ENCODE data around the gene NOA1.
A peak's percentile ranks its signal among the peaks of the same experiment; 100 is the strongest.

Gene NOA1

DNA sequence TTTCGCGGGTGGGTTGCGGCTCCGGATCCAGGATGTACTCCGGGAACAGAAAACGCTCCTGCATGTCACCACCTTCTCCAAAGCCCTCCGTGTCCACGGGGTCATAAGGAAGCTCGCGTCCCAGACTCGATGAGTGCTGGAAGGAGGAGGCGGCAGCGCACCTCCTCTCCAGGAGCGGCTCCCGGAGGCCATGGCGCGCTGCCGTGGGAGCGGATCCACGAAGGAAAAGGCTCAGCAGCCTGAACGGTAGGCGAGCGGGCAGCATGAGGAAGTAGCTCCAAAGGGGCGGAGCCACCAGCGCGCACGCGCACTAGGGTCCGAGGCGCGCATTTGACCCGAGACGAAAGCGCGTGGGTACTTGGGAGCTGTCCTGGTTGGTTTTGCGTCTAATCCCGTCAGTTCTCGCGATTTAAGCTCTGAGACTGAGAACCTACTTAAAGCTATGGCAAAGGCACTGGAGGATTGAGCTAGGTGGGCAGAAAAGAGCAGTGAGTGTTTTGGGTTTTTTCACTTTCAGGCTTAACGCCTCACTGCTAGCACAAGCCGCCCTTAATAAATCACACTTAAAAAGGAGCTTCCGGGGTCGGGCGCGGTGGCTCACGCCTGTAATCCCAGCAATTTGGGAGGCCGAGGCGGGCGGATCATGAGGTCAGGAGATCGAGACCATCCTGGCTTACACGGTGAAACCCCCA, at the start of gene NOA1:
Gene NOA1 (minus strand): TSS at position 286 of the 692 bp plus-strand sequence. CDS start 21 bp downstream, at position 265.
- Mint-ChIP-seq H3K27ac (peak within 1 kb of the TSS; percentile 99), H3K4me3 (peak within 1 kb of the TSS; percentile 85 to 99), H3K4me1 (peaks cover 26 to 48% of the 10 kb centered on the region in 2 donors), H3K27me3 (no peaks in the 10 kb centered on the region), H3K36me3 (peaks cover 22 to 44% of the 10 kb centered on the region in 2 donors), H3K9me3 (peaks cover 0 to 2% of the 10 kb centered on the region in 2 donors)
- ATAC-seq (replicated peaks) = peak; percentile 88 to 89
- DNase-seq = peak; percentile 99

DNA sequence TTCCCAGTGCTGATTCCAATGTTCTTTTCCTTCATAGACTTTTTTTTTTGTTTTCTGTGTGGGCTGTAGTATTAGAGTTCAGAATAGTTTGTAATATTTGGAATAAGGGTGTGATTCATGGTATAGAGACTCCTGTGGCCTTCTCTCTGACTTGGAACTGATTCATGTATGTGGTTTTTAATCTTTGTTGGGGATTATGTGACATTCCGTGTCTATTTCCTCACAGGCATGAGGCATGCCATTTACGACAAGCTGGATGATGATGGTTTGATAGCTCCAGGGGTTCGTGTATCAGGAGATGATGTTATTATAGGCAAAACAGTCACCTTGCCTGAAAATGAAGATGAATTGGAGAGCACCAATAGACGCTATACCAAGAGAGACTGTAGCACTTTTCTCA, 45.7 kb upstream of the NOA1 start:
- peaks cover 34 to 55% of the 10 kb centered on the region in 2 donors for H3K36me3 Mint-ChIP-seq

DNA sequence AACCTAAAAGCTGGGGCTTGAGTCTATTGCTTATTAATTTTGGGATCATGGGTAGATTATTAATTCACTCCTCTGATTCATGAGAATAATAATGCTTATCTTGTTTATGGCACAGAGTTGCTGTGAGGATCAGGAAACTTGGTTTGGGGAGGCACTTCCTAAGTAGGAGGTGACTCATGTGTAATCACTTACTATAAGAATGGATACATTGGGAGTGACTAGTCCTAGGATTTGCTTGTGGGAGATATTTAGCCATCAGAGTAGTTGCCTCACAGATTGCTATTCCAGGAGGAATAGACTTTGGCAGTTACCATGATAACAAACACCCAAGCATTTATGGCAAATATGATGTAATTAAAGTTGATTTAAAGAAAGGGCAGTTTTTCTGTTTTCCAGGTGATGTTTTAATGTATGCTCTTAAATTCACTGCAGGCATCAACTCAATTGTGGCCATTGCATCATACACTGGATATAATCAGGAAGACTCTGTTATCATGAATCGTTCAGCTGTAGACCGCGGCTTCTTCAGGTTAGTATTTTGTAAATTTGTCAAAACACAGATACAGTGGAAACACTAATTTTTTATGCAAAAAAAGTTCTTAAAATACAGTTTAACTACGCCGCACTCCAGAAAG, 43.2 kb upstream of the NOA1 start:
- peaks cover 2 to 12% of the 10 kb centered on the region in 2 donors for H3K4me1 Mint-ChIP-seq
- ATAC-seq (replicated peaks) = no peak
- H3K4me3 Mint-ChIP-seq = no peak overlapping the region
- H3K9me3 Mint-ChIP-seq = no peaks in the 10 kb centered on the region
- H3K27me3 Mint-ChIP-seq = no peaks in the 10 kb centered on the region
- H3K36me3 Mint-ChIP-seq = peaks cover 35 to 58% of the 10 kb centered on the region in 2 donors
- no peak for DNase-seq
- H3K27ac Mint-ChIP-seq = no peak overlapping the region

More for the DNA sequence above, 45.7 kb upstream of the NOA1 start:
- H3K4me1 Mint-ChIP-seq = peaks cover 2 to 5% of the 10 kb centered on the region in 2 donors
- no peak overlapping the region for H3K4me3 Mint-ChIP-seq
- H3K9me3 Mint-ChIP-seq = no peaks in the 10 kb centered on the region
- DNase-seq (no peak), ATAC-seq (replicated peaks) (no peak)
- H3K27ac Mint-ChIP-seq = peak overlapping the region; percentile 74
- no peaks in the 10 kb centered on the region for H3K27me3 Mint-ChIP-seq

DNA sequence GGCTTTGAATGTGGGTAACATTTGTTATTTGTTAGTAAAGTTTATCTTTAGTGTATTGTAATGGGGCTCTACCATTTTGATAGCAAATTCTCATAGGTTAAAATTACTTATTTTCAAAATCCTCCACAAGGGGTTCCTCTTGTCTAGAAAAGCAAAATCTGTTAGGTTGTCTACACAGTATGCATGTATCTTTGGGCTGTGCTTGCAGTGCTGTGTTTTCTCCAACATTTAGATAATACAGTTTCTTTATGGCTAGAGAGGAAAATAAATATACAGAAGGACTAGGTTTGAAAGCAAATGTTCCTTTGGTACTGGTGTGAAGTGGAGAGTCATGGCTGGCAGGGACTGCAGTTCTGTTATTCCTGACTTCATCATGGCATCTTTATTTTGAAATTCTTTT, 41.6 kb upstream of the NOA1 start:
- ATAC-seq (replicated peaks) (no peak), DNase-seq (no peak)
- H3K9me3 Mint-ChIP-seq = no peaks in the 10 kb centered on the region
- peaks cover 32 to 53% of the 10 kb centered on the region in 2 donors for H3K36me3 Mint-ChIP-seq
- no peak overlapping the region for H3K4me3 Mint-ChIP-seq
- H3K4me1 Mint-ChIP-seq = peaks cover 2 to 12% of the 10 kb centered on the region in 2 donors
- no peak overlapping the region for H3K27ac Mint-ChIP-seq
- H3K27me3 Mint-ChIP-seq = no peaks in the 10 kb centered on the region

DNA sequence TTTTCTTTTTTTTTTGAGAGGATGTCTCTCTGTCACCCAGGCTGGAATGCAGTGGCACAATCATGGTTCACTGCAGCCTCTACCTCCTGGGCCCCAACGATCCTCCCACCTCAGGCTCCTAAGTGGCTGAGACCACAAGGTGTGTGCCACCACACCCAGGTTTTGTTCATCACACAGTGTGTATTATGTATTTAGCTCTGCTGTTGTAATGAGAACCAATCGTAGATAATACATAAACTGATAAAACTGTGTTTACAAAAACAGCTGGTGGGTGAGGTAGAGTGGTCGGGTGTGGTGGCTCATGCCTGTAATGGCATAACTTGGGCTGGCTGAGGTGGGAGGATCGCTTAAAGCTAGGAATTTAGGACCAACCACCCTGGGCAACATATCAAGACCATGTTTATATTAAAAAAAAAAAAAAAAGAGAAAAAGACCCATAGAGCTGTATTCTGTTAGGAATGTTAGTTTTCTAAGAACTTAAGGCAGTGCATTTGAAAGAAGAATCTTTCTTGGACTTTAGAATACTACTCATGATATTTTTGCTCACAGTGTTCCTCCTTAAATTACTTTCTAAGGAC, 36.2 kb upstream of the NOA1 start:
- H3K36me3 Mint-ChIP-seq = peaks cover 31 to 46% of the 10 kb centered on the region in 2 donors
- H3K4me3 Mint-ChIP-seq = no peak overlapping the region
- DNase-seq (no peak), ATAC-seq (replicated peaks) (no peak)
- peaks cover 2 to 12% of the 10 kb centered on the region in 2 donors for H3K4me1 Mint-ChIP-seq
- H3K27me3 Mint-ChIP-seq = no peaks in the 10 kb centered on the region
- H3K9me3 Mint-ChIP-seq = no peaks in the 10 kb centered on the region
- no peak overlapping the region for H3K27ac Mint-ChIP-seq

DNA sequence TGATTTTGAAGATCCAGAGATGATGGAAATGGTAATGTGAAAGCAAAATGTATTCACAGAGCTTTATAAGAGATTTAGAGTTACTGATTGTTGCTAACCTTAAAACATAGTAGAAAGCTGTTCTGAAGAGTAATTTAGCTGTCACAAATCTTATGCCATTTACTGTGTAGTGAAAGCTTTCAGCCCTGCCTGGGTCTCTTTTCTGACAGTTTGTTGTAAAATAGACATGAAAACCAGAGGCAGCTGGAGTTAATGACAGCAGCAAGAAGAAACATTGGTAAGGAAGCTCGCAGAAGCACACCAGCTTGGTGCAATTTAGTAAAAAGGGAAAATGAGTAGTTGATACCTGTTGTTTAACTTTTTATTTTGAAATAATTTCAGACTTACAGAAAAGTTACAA, 22.3 kb upstream of the NOA1 start:
- Mint-ChIP-seq H3K4me3 (no peak overlapping the region), H3K27ac (no peak overlapping the region), H3K9me3 (no peaks in the 10 kb centered on the region), H3K36me3 (peaks cover 34 to 52% of the 10 kb centered on the region in 2 donors), H3K27me3 (no peaks in the 10 kb centered on the region), H3K4me1 (peaks cover 0 to 2% of the 10 kb centered on the region in 2 donors)
- DNase-seq = no peak
- no peak for ATAC-seq (replicated peaks)

DNA sequence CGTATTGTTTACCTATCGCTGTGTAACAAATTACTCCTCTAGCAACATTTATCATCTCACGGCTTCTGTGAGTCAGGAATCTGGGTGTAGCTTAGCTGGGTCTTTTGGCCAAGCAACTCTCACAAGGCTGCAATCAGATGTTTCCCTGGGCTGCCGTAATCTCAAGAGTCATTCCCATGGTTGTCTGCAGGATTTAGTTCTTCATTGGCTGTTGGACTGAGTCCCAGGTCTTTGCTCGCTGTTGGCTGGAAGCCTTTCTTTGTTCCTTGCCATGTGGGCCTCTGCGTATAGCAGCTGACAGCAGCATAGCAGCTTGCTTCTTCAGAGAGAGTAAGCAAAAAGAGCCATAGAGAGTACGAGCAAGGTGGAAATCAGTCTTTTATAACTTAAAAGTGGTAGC, 18.1 kb upstream of the NOA1 start:
- H3K9me3 Mint-ChIP-seq = no peaks in the 10 kb centered on the region
- H3K27me3 Mint-ChIP-seq = no peaks in the 10 kb centered on the region
- ATAC-seq (replicated peaks) = no peak
- peaks cover 26 to 52% of the 10 kb centered on the region in 2 donors for H3K36me3 Mint-ChIP-seq
- DNase-seq = no peak
- H3K27ac Mint-ChIP-seq = no peak overlapping the region
- H3K4me3 Mint-ChIP-seq = no peak overlapping the region
- peaks cover 11 to 15% of the 10 kb centered on the region in 2 donors for H3K4me1 Mint-ChIP-seq

DNA sequence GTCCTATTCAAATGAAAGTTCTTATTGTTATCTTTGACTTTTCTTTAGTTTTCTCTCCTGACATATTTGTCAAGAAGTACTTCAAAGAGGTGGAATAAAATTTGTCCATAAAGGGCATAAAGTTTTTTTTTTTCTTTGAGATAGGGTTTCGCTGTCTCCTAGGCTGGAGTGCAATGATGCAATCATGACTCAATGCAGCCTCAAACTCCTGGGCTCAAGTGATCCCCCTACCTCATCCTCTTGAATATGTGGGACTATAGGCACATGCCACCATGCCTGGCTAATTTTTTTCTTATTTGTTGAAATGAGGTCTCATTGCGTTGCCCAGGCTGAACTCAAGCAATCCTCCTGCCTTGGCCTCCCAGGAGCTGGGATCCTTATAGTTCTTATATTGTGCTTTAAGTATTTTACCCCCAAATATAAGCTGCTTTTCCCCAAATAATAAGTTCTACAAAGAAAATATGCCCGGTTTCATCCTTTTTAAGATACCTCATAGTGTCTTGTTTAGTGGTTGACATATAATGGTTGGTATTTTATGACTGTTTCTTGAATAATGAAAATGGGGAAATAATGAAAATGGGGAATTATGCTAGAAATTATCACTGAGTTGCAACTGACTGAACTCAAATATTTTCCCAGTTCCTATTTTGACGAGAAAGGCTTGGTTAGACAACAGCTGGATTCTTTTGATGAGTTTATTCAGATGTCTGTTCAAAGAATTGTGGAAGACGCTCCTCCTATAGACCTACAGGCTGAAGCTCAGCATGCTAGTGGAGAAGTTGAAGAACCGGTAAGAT, 12.9 kb upstream of the NOA1 start:
- Mint-ChIP-seq H3K9me3 (no peaks in the 10 kb centered on the region), H3K4me3 (no peak overlapping the region), H3K4me1 (peaks cover 16 to 29% of the 10 kb centered on the region in 2 donors), H3K27ac (peak overlapping the region; percentile 33), H3K36me3 (peaks cover 19 to 45% of the 10 kb centered on the region in 2 donors), H3K27me3 (no peaks in the 10 kb centered on the region)
- DNase-seq (no peak), ATAC-seq (replicated peaks) (peak; percentile 41 to 42)

DNA sequence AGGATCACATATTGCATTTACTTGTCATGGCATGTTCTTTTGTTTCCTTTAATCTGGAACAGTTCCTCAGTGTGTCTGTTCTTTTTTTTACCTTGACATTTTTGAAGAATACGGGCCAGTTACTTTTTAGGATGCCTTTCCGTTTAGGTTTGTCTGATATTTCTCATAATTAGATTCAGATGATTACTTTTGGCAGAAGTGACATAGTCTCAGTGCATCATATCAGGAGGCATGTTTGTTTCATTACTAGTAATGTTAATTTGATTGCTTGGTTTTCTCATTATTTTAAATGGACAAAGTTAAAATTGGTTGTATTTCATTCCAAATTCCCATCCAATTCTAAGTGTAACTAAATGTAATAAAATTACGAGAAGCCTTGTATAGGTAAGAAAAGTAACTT, 9.5 kb upstream of the NOA1 start:
- no peaks in the 10 kb centered on the region for H3K9me3 Mint-ChIP-seq
- H3K4me1 Mint-ChIP-seq = peaks cover 21 to 39% of the 10 kb centered on the region in 2 donors
- no peak overlapping the region for H3K4me3 Mint-ChIP-seq
- H3K27ac Mint-ChIP-seq = no peak overlapping the region
- DNase-seq (no peak), ATAC-seq (replicated peaks) (no peak)
- no peaks in the 10 kb centered on the region for H3K27me3 Mint-ChIP-seq
- peaks cover 21 to 53% of the 10 kb centered on the region in 2 donors for H3K36me3 Mint-ChIP-seq

DNA sequence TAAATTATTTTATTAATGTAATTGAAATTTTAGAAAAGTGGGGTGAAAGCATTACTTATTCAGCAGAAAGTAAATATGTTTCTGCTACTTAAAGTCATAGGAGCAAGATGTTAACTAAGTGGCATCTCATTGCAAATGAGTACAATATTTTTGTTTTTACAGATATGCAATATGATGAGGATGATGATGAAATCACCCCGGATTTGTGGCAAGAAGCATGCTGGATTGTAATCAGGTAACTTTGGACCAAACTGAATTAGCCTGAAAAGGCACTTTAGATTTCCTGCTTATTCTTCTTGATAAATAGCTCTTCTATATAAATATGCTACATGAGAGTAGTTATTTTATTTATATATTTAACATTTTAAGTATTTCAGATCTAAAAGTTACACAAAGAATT, 8.8 kb upstream of the NOA1 start:
- Mint-ChIP-seq H3K36me3 (peaks cover 14 to 53% of the 10 kb centered on the region in 2 donors), H3K27ac (no peak overlapping the region)
- ATAC-seq (replicated peaks) = no peak

DNA sequence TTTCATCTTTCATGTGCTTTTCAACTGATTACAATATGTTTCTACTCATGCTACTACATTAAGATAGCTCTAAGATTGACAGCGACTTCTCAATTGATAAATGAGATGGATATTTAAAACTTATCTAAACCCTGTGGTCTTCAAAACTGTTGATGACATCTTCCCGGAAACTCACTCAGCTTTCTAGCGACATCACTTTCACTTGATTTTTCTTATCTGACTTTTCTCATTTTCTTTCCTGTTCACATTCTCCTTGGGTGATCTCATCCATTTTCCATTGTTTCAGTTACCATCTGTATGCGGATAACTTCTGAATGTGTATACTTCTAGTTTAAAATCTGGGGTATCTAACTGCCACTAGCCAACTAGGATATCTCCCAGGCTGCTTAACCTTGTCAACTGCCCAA, 4.4 kb upstream of the NOA1 start:
- Mint-ChIP-seq H3K27me3 (no peaks in the 10 kb centered on the region), H3K4me3 (peak overlapping the region in 1 of 2 donors; percentile 0), H3K4me1 (peaks cover 17 to 32% of the 10 kb centered on the region in 2 donors), H3K27ac (no peak overlapping the region), H3K36me3 (peaks cover 13 to 38% of the 10 kb centered on the region in 2 donors), H3K9me3 (no peaks in the 10 kb centered on the region)
- DNase-seq (no peak), ATAC-seq (replicated peaks) (no peak)

More for the DNA sequence above, 8.8 kb upstream of the NOA1 start:
- Mint-ChIP-seq H3K4me1 (peaks cover 22 to 39% of the 10 kb centered on the region in 2 donors), H3K27me3 (no peaks in the 10 kb centered on the region), H3K9me3 (no peaks in the 10 kb centered on the region), H3K4me3 (no peak overlapping the region)
- DNase-seq = no peak

DNA sequence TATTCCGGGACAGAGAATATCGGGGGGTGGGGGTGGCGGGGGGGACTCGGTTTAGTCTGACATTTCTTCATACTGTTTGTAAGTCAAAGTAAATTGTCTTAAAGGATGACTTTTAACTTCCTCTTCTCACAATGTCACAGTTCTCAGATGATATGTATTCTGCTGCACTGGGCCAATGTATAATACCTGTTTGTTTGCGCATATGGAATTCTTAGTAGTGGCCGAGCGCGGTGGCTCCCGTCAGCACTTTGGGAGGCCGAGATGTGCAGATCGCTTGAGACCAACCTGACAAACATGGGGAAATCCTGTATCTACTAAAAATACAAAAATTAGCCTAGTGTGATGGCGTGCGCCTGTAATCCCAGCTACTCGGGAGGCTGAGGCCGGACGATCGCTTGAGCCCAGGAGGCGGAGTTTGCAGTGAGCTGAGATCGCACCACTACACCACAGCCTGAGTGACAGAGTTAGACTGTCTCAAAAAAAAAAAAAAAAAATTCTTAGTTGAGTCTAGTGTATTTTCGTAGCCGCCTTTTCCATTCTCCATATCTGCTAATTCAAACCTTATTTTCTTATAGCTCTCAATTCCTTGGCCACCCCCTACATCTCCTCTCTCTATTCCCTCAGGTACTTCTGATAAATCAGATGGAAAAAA, 2.1 kb upstream of the NOA1 start:
- Mint-ChIP-seq H3K27me3 (no peaks in the 10 kb centered on the region), H3K4me1 (peaks cover 26 to 44% of the 10 kb centered on the region in 2 donors), H3K4me3 (peak overlapping the region; percentile 85 to 99), H3K9me3 (no peaks in the 10 kb centered on the region), H3K27ac (peak overlapping the region; percentile 99), H3K36me3 (peaks cover 10 to 33% of the 10 kb centered on the region in 2 donors)
- peak; percentile 10 for DNase-seq
- ATAC-seq (replicated peaks) = no peak

DNA sequence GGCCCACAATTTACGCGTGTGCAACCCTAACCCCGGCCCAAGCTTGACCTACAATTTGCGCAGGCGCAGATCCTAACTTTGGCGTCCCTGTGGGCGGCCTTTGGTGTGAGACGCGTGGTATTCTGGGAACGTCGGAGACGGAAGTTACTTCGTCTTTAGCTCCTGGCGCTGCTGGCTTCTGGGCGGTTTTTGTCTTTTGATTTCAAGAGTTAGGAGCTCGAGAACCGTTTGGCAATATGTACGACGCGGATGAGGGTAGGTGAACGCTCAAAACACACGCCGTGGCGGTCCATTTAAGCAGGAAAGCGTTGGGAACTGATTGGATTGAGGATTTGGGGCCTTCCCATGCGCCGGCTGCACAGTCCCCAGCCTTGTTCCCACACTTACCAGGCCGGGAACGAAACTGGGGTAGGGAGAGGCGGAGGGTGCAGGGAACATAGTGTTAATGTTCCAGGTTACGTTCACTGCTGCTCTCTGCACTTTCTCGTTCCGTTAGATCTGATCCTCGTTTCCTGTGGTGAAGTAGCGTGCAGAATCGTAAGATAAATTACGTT, 1.4 kb upstream of the NOA1 start, which contains the start of gene POLR2B:
Gene POLR2B (plus strand): TSS at position 147 of the 554 bp plus-strand sequence. CDS start 90 bp downstream, at position 237.
- Mint-ChIP-seq H3K27ac (peak within 1 kb of the TSS; percentile 99), H3K36me3 (peaks cover 13 to 36% of the 10 kb centered on the region in 2 donors)
- DNase-seq = peak; percentile 95

More for the DNA sequence above, 1.4 kb upstream of the NOA1 start, which contains the start of gene POLR2B:
- ATAC-seq (replicated peaks) = peak; percentile 60 to 70
- peak within 1 kb of the TSS; percentile 85 to 99 for H3K4me3 Mint-ChIP-seq
- no peaks in the 10 kb centered on the region for H3K9me3 Mint-ChIP-seq
- H3K27me3 Mint-ChIP-seq = no peaks in the 10 kb centered on the region
- peaks cover 28 to 48% of the 10 kb centered on the region in 2 donors for H3K4me1 Mint-ChIP-seq
